Suprapubic skin (tissue), 4 donors: ENCODE measurements around the gene SSTR3. TPM values are rescaled to one million over a fixed set of nuclear protein-coding genes. Genes with fewer than 3 reads are reported as not detected.
A peak's percentile ranks its signal among the peaks of the same experiment; 100 is the strongest.

Experiments used
- DNase-seq, 2 donors: peaks; one replicate each; pipeline ENCODE4 v3.0.0-alpha.2; 2019; ENCODE audit warnings: low spot score in 2 of 2
- H3K27ac ChIP-seq: fragments of 200-600 bp; sonication (generic); one replicate; pipeline ENCODE4 v1.5.1; 2019
- H3K27me3 ChIP-seq: fragments of 200-600 bp; sonication (generic); one replicate; pipeline ENCODE4 v1.5.1; 2019
- H3K36me3 ChIP-seq: fragments of 200-600 bp; sonication (generic); one replicate; pipeline ENCODE4 v1.5.1; 2019
- H3K4me1 ChIP-seq: fragments of 200-600 bp; sonication (generic); one replicate; pipeline ENCODE4 v1.5.1; 2019
- H3K4me3 ChIP-seq: fragments of 200-600 bp; sonication (generic); one replicate; pipeline ENCODE4 v1.5.1; 2019; ENCODE audit warnings: mild to moderate bottlenecking
- H3K9me3 ChIP-seq: fragments of 200-600 bp; sonication (generic); one replicate; pipeline ENCODE4 v1.5.1; 2019
- CTCF ChIP-seq, 2 donors: fragments of 200-600 bp in 1 of 2; fragments of 450-650 bp in 1 of 2; sonication (generic) in 1 of 2; IDR thresholded peaks; one replicate each; pipeline ENCODE4 v1.5.1; 2016 to 2019; ENCODE audit warnings: antibody characterized with exemption in 2 of 2, mild to moderate bottlenecking in 1 of 2, moderate library complexity in 1 of 2
- EP300 ChIP-seq: sonication (generic); formaldehyde crosslinking; IDR thresholded peaks from one replicate; pipeline ENCODE4 v1.6.1; 2017; ENCODE audit warnings: antibody characterized with exemption
- POLR2A ChIP-seq, 2 donors: fragments of 450-650 bp; IDR thresholded peaks; one replicate each; pipeline ENCODE4 v1.6.1; 2017; ENCODE audit warnings: antibody characterized with exemption in 2 of 2, mild to moderate bottlenecking in 2 of 2, moderate library complexity in 2 of 2
- POLR2AphosphoS5 ChIP-seq, 3 donors: sonication (generic); formaldehyde crosslinking; IDR thresholded peaks; one replicate each; pipeline ENCODE4 v1.6.1; 2017; ENCODE audit warnings: antibody characterized with exemption in 3 of 3
- WGBS: methylation state at CpG from one replicate; pipeline ENCODE4 v1.1.5; 2018; 5-methylcytosine and 5-hydroxymethylcytosine counted together
- total RNA-seq, 4 donors: library from RNA; depleted of rRNA; stranded (reverse); fragments of >200 nt; gene quantifications; one replicate each; pipeline ENCODE4 v1.1.0, GENCODE V29; 2016

Gene SSTR3
- total RNA-seq, 4 donors from 2014 or later = not detected

- Histone ChIP-seq H3K4me1 (peaks cover 24% of the 10 kb centered on the region), H3K9me3 (no peaks in the 10 kb centered on the region), H3K27ac (no peak overlapping the region), H3K27me3 (peaks cover 40% of the 10 kb centered on the region), H3K4me3 (no peak overlapping the region), H3K36me3 (no peaks in the 10 kb centered on the region)
- WGBS = 80% methylated on average over 15 of the region's 15 CpGs
- no peak for DNase-seq
- TF ChIP-seq POLR2A (IDR thresholded peaks at IDR 0.05) = no peak
- no peak for TF ChIP-seq CTCF (IDR thresholded peaks at IDR 0.05)
- TF ChIP-seq POLR2AphosphoS5 (IDR thresholded peaks at IDR 0.05) = no peak
- TF ChIP-seq EP300 = no peak
Observed at GRCh38 chr22:37232140-37232998, 20.1 kb upstream of the SSTR3 start.

GRCh38 chr22:37231406-37232139, 19.3 kb upstream of the SSTR3 start:
- Histone ChIP-seq H3K27me3 (peaks cover 34% of the 10 kb centered on the region), H3K36me3 (no peaks in the 10 kb centered on the region), H3K4me3 (no peak overlapping the region), H3K4me1 (peaks cover 24% of the 10 kb centered on the region), H3K9me3 (no peaks in the 10 kb centered on the region), H3K27ac (no peak overlapping the region)
- WGBS = 71% methylated on average over 21 of the region's 21 CpGs
- TF ChIP-seq EP300 = no peak
- no peak for DNase-seq

GRCh38 chr22:37230673-37231405, 18.6 kb upstream of the SSTR3 start:
- no peak for DNase-seq
- TF ChIP-seq POLR2AphosphoS5 (IDR thresholded peaks at IDR 0.05) (no peak), POLR2A (IDR thresholded peaks at IDR 0.05) (no peak), EP300 (no peak), CTCF (IDR thresholded peaks at IDR 0.05) (no peak)
- H3K27ac ChIP-seq = no peak overlapping the region
- peaks cover 28% of the 10 kb centered on the region for H3K27me3 ChIP-seq
- 72% methylated on average over 14 of the region's 14 CpGs for WGBS
- no peaks in the 10 kb centered on the region for H3K36me3 ChIP-seq
- H3K9me3 ChIP-seq = no peaks in the 10 kb centered on the region
- peaks cover 24% of the 10 kb centered on the region for H3K4me1 ChIP-seq
- no peak overlapping the region for H3K4me3 ChIP-seq

GRCh38 chr22:37229805-37230672, 17.8 kb upstream of the SSTR3 start:
- H3K27me3 ChIP-seq = peaks cover 24% of the 10 kb centered on the region
- no peaks in the 10 kb centered on the region for H3K36me3 ChIP-seq
- H3K4me1 ChIP-seq = peaks cover 24% of the 10 kb centered on the region
- no peaks in the 10 kb centered on the region for H3K9me3 ChIP-seq
- WGBS = 34% methylated on average over 4 of the region's 8 CpGs
- no peak overlapping the region for H3K4me3 ChIP-seq
- no peak for DNase-seq
- peak overlapping the region; percentile 34 for H3K27ac ChIP-seq
- TF ChIP-seq EP300 = no peak
- TF ChIP-seq POLR2A (IDR thresholded peaks at IDR 0.05) = no peak
- TF ChIP-seq CTCF (IDR thresholded peaks at IDR 0.05) = no peak
- TF ChIP-seq POLR2AphosphoS5 (IDR thresholded peaks at IDR 0.05) = no peak
